Measurements from ENCODE around the gene RECQL5.

Gene RECQL5

DNA sequence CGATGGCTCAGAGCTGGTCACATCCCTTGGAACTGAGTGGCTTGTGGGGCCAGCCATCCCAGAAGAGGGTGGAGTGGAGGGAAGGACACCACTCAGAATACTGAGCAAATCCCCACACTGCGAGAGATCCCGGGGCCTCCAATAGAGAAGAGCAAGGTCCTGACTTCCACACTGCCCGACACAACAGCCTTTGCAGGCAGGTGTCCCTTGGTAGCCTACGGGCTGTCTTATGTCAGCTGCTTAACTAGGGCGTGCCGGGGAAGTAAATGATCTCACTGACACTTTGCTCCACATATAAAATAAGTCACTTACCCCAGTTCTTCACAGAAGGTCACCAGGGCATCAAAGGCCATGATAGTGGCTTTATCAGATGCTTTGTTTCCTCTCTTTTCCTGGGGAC, 16.1 kb downstream of the RECQL5 start:
- H3K36me3 ChIP-seq (ENCODE audit: control insufficient read depth, insufficient read depth, low read length): peaks cover 45% of the 10 kb centered on the region
- H3K27ac ChIP-seq (ENCODE audit: low read depth, low read length, severe bottlenecking): no peak overlapping the region
- WGBS, 2 experiments (ENCODE audit: insufficient coverage in 2 of 2): 96 to 97% methylated on average over 7 of the region's 7 CpGs
- peaks cover 6% of the 10 kb centered on the region for H3K4me1 ChIP-seq (ENCODE audit: control insufficient read depth, insufficient read depth, low read length, poor library complexity, severe bottlenecking)
- H3K4me3 ChIP-seq (ENCODE audit: extremely low read depth, insufficient read depth, low read length, poor library complexity, severe bottlenecking): no peak overlapping the region
- no peaks in the 10 kb centered on the region for H3K9me3 ChIP-seq (ENCODE audit: control insufficient read depth, low read length)

DNA sequence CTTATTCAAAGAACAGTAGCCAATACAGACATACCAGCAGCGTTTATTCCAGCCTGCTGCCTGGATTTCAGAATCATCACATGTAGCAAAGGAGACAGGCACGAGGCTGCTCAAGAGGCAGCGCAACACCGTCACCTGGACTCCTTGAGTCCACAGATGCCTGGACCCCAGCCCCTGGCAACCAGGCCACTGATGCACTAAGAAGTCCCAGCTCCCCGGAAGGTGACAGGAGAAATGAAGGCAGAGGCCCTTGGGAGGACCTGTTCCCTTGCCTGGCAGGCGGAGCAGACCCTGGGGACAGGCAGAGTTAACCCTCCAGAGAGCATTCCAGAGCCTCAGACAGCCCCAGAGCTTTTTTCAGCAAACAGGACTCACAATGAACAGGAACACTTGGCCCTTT, 17.3 kb downstream of the RECQL5 start:
- H3K4me1 ChIP-seq (ENCODE audit: control insufficient read depth, insufficient read depth, low read length, poor library complexity, severe bottlenecking): peaks cover 16% of the 10 kb centered on the region
- no peaks in the 10 kb centered on the region for H3K9me3 ChIP-seq (ENCODE audit: control insufficient read depth, low read length)
- peaks cover 47% of the 10 kb centered on the region for H3K36me3 ChIP-seq (ENCODE audit: control insufficient read depth, insufficient read depth, low read length)
- H3K4me3 ChIP-seq (ENCODE audit: extremely low read depth, insufficient read depth, low read length, poor library complexity, severe bottlenecking): no peak overlapping the region
- no peak overlapping the region for H3K27ac ChIP-seq (ENCODE audit: low read depth, low read length, severe bottlenecking)
- 94 to 97% methylated on average over 5 to 6 of the region's 6 CpGs for WGBS, 2 experiments (ENCODE audit: insufficient coverage in 2 of 2)

DNA sequence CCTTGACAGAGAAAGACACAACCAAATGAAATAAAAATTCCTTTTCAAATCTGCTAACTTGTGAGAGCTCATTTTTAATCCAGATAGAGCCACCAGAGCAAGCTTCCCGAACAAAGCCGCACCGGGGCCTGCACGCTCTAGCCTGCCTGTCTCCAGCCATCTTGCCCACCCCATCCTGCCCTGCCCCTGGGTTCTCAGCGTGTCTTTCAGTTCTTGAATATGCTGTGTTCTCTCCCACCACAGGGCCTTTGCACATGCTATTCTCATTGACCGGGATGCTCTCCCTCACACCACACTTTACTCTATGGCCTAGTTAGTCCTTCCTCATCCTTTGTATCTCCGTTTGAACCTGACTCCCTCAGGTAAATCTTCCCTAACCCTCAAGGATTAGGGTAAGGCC, 19.0 kb downstream of the RECQL5 start:
- Histone ChIP-seq H3K36me3 (ENCODE audit: control insufficient read depth, insufficient read depth, low read length) (peaks cover 44% of the 10 kb centered on the region), H3K27ac (ENCODE audit: low read depth, low read length, severe bottlenecking) (no peak overlapping the region), H3K4me3 (ENCODE audit: extremely low read depth, insufficient read depth, low read length, poor library complexity, severe bottlenecking) (no peak overlapping the region), H3K9me3 (ENCODE audit: control insufficient read depth, low read length) (no peaks in the 10 kb centered on the region), H3K4me1 (ENCODE audit: control insufficient read depth, insufficient read depth, low read length, poor library complexity, severe bottlenecking) (peaks cover 16% of the 10 kb centered on the region)
- WGBS, 2 experiments (ENCODE audit: insufficient coverage in 2 of 2): 94 to 96% methylated on average over 7 of the region's 7 CpGs

DNA sequence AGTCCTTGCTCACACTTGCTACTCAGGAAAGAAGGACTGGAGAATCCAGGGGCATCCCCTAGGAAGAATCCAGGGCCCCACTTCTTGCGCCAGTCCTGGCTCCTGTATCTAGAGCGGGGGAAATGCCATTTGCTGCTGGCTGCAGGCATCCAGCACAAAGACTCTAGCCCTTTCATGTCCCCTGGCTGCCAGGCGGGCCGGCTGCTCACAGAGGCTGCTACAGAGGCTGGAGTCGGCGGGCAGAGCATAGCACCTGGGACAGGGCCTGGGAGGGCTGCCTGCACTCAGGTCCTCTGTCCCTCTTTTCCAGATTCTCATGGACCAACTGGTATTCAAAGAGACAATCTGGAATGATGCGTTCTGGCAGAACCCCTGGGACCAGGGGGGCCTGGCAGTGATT, 19.9 kb downstream of the RECQL5 start:
- Histone ChIP-seq H3K4me1 (ENCODE audit: control insufficient read depth, insufficient read depth, low read length, poor library complexity, severe bottlenecking) (peaks cover 16% of the 10 kb centered on the region), H3K9me3 (ENCODE audit: control insufficient read depth, low read length) (no peaks in the 10 kb centered on the region), H3K36me3 (ENCODE audit: control insufficient read depth, insufficient read depth, low read length) (peaks cover 43% of the 10 kb centered on the region), H3K27ac (ENCODE audit: low read depth, low read length, severe bottlenecking) (no peak overlapping the region), H3K4me3 (ENCODE audit: extremely low read depth, insufficient read depth, low read length, poor library complexity, severe bottlenecking) (no peak overlapping the region)
- 94 to 97% methylated on average over 7 of the region's 7 CpGs for WGBS, 2 experiments (ENCODE audit: insufficient coverage in 2 of 2)

DNA sequence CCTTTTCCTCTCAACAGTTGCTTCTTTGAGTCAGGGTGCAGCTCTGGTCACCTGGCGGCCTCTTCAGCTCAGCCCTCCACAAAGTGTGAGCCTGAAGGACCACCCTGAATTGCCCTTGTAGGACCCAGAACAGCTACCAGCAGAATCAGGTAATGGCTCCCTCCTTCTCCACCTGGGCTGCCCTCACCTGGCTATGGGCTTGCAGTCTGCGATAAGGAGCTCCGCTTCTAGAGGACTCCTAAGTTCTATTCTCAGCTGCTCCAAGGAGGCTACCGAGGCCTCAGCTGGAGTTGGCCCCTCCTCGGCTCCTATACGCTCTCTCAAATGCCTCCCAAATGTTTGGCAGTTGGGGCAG, 20.3 kb downstream of the RECQL5 start:
- H3K27ac ChIP-seq (ENCODE audit: low read depth, low read length, severe bottlenecking): peak overlapping the region; percentile 45
- 98% methylated on average over 6 of the region's 6 CpGs for WGBS, 2 experiments (ENCODE audit: insufficient coverage in 2 of 2)
- H3K4me3 ChIP-seq (ENCODE audit: extremely low read depth, insufficient read depth, low read length, poor library complexity, severe bottlenecking): no peak overlapping the region
- H3K4me1 ChIP-seq (ENCODE audit: control insufficient read depth, insufficient read depth, low read length, poor library complexity, severe bottlenecking): peaks cover 16% of the 10 kb centered on the region
- H3K36me3 ChIP-seq (ENCODE audit: control insufficient read depth, insufficient read depth, low read length): peaks cover 40% of the 10 kb centered on the region
- no peaks in the 10 kb centered on the region for H3K9me3 ChIP-seq (ENCODE audit: control insufficient read depth, low read length)

DNA sequence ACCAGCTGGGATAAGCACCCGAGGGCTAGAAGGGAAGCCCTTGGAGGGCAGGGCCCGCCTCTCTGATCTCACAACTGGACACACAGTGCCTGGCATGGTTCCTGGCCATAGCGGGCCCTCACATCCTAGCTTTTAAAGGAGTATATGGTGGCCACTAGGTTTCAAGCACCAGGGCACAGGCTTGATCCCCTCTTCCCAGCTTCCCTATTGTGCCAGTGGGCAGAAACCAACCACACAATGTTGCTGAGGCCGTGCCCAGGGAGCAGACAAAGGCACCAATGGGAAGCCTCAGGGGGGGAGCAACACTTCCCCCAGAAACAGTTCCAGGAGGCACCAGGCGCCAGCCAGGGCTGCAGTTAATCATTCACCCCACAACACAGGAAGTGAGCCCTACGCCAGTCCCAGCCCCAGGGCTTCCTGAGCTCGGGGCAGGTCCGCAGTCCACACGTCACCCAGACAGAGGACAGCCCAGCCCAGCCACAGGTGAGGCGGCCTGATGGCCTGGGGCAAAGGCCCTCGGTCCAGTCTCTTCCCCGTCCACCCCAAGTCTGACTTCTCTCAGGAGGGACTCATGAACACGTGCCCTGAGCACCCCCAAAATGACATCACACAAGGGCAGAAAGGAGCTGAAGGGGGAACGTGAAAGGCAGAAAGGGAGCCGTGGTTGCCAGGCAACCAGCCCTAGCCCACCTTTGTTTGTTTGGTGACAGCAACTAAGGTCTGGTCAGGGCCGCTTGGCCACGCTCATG, 20.9 kb downstream of the RECQL5 start:
- H3K27ac ChIP-seq (ENCODE audit: low read depth, low read length, severe bottlenecking): peak overlapping the region; percentile 47
- no peaks in the 10 kb centered on the region for H3K9me3 ChIP-seq (ENCODE audit: control insufficient read depth, low read length)
- peaks cover 34% of the 10 kb centered on the region for H3K36me3 ChIP-seq (ENCODE audit: control insufficient read depth, insufficient read depth, low read length)
- no peak overlapping the region for H3K4me3 ChIP-seq (ENCODE audit: extremely low read depth, insufficient read depth, low read length, poor library complexity, severe bottlenecking)
- WGBS, 2 experiments (ENCODE audit: insufficient coverage in 2 of 2): 87 to 94% methylated on average over 15 of the region's 17 CpGs
- H3K4me1 ChIP-seq (ENCODE audit: control insufficient read depth, insufficient read depth, low read length, poor library complexity, severe bottlenecking): peaks cover 16% of the 10 kb centered on the region

DNA sequence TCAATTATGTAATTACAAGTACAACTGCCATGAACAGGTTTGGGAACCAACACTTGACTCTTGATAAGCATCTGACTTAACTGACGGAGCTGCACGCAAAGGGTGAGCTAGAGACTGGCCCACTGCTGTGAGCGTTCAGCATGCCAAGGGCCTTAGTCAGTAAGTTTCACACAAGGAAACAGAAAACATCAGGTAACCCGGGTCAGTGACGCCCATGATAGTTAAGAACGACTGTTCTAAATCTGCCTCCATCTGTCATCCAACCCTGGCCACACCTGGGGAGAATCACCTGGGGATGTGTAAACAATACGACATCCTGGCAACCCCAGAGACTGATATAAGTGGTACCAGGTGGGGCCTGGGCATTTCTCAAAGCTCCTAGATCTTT, 21.5 kb downstream of the RECQL5 start:
- H3K36me3 ChIP-seq (ENCODE audit: control insufficient read depth, insufficient read depth, low read length): peaks cover 29% of the 10 kb centered on the region

DNA sequence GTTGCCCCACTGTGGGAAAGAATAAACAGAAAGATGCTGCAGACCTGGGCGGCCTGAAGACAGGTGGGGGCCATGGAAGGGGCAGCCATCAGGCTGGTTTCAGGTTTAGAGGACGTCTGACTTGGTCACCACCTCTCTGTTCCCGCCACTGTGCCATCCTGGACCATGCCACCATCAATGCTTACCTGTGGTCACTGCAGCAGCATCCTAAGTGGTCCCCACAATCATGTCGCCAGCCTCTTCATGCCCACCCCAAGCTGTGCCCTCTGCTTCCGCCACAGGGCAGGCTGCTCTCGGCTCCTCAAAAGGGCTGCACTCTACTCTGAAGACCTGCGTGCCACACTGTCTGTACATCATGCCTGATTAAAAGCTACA, 23.3 kb downstream of the RECQL5 start:
- 90 to 92% methylated on average over 7 of the region's 7 CpGs for WGBS, 2 experiments (ENCODE audit: insufficient coverage in 2 of 2)
- Histone ChIP-seq H3K4me1 (ENCODE audit: control insufficient read depth, insufficient read depth, low read length, poor library complexity, severe bottlenecking) (peaks cover 16% of the 10 kb centered on the region), H3K4me3 (ENCODE audit: extremely low read depth, insufficient read depth, low read length, poor library complexity, severe bottlenecking) (no peak overlapping the region), H3K27ac (ENCODE audit: low read depth, low read length, severe bottlenecking) (no peak overlapping the region), H3K36me3 (ENCODE audit: control insufficient read depth, insufficient read depth, low read length) (peaks cover 27% of the 10 kb centered on the region), H3K9me3 (ENCODE audit: control insufficient read depth, low read length) (no peaks in the 10 kb centered on the region)

More for the DNA sequence above, 21.5 kb downstream of the RECQL5 start:
- Histone ChIP-seq H3K4me1 (ENCODE audit: control insufficient read depth, insufficient read depth, low read length, poor library complexity, severe bottlenecking) (peaks cover 16% of the 10 kb centered on the region), H3K4me3 (ENCODE audit: extremely low read depth, insufficient read depth, low read length, poor library complexity, severe bottlenecking) (no peak overlapping the region), H3K27ac (ENCODE audit: low read depth, low read length, severe bottlenecking) (peak overlapping the region; percentile 47), H3K9me3 (ENCODE audit: control insufficient read depth, low read length) (no peaks in the 10 kb centered on the region)
- 75 to 80% methylated on average over 6 of the region's 7 CpGs for WGBS, 2 experiments (ENCODE audit: insufficient coverage in 2 of 2)

DNA sequence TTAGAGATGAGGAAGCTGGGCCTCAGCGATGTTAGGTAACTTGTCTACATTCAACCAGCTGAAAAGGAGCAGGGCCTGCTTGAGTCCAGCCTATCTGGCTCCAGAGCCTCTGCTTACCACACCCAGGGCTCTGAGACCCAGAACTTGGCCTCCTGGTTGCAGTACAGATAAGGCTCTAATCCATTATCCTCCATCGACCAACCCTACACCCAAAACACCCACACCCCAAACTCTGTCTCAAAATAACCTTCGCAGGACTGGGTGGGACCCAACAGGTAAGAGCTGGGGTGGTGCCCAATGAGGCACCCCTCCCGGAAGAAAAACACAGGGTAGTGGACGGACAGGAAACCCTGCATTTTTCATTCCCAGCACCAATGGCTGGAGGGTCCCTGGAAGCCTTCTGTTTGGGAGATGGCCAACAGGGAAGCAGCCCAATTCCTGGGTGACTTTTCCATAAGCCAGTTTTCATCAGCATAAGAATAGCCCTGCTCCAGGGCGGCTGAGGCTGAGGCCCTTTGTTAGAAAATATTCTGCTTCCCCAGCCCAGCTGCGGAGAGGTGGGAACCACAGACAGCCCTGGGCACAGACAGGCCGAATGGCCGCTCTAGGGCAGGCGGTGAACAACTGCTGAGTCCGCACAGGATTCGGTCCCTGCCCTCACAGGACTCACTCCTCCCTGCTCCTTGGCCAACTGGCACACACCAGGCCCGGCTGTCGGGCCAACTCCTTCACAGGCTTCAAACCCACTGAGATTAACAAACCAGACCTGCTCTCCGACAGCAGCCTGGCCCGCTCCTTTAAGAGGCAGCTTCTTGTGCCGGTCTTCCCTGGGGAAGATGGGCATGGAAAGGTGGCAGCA, 23.9 kb downstream of the RECQL5 start:
- peaks cover 28% of the 10 kb centered on the region for H3K36me3 ChIP-seq (ENCODE audit: control insufficient read depth, insufficient read depth, low read length)
- 79 to 87% methylated on average over 10 to 15 of the region's 17 CpGs for WGBS, 2 experiments (ENCODE audit: insufficient coverage in 2 of 2)
- no peaks in the 10 kb centered on the region for H3K9me3 ChIP-seq (ENCODE audit: control insufficient read depth, low read length)
- no peak overlapping the region for H3K4me3 ChIP-seq (ENCODE audit: extremely low read depth, insufficient read depth, low read length, poor library complexity, severe bottlenecking)
- peaks cover 16% of the 10 kb centered on the region for H3K4me1 ChIP-seq (ENCODE audit: control insufficient read depth, insufficient read depth, low read length, poor library complexity, severe bottlenecking)
- no peak overlapping the region for H3K27ac ChIP-seq (ENCODE audit: low read depth, low read length, severe bottlenecking)

DNA sequence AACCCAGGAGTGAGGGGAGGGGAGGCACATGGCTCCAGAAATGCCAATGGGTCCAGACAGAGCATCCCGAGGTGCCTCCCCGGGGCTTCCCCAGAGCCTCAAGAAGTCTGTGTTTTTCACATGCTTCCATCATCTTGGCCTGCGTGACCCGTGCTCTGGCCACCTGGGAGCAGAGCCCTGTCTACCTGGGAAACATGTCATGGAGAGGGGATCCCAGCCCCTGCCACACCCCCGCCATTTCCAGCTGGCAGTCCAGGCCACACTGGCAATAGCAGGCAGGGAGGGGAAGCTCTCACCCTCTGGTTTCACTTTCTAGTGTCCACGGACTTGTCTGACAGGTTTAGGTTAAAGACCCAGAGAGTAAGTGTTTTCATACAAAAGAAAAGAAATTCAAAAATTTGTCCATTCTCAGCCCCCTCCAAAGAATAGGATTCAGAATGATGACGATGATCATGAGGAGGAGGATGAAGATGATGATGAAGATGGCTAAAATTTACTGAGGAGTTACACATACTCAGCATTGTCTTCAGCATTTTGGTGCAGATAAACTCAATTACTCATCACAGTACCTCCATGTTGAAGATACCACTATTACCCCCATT, 24.7 kb downstream of the RECQL5 start:
- 93 to 100% methylated on average over 3 to 5 of the region's 7 CpGs for WGBS, 2 experiments (ENCODE audit: insufficient coverage in 2 of 2)
- Histone ChIP-seq H3K4me3 (ENCODE audit: extremely low read depth, insufficient read depth, low read length, poor library complexity, severe bottlenecking) (no peak overlapping the region), H3K9me3 (ENCODE audit: control insufficient read depth, low read length) (no peaks in the 10 kb centered on the region), H3K4me1 (ENCODE audit: control insufficient read depth, insufficient read depth, low read length, poor library complexity, severe bottlenecking) (peaks cover 16% of the 10 kb centered on the region), H3K36me3 (ENCODE audit: control insufficient read depth, insufficient read depth, low read length) (peaks cover 35% of the 10 kb centered on the region), H3K27ac (ENCODE audit: low read depth, low read length, severe bottlenecking) (no peak overlapping the region)
